GM21723 (cell line): ENCODE data around the gene CELA3A.
"Not testable (repeated sequence)": the region's sequence is repeated elsewhere in the genome, so short reads cannot be mapped to it uniquely, and the experiment has no call there.

Experiments used
- ATAC-seq: cut with Tn5 transposase; IDR thresholded peaks from one replicate; pipeline ENCODE4 v1.9.1; 2021; ENCODE audit warnings: mild to moderate bottlenecking, moderate library complexity; ENCODE audit not compliant: unreplicated experiment

The CELA3A gene

GRCh38 chr1:22001409-22001808, at the start of gene CELA3A:
Gene CELA3A (plus strand): TSS chr1:22001657. CDS start chr1:22001675, 18 bp downstream.
- no peak for ATAC-seq

DNA sequence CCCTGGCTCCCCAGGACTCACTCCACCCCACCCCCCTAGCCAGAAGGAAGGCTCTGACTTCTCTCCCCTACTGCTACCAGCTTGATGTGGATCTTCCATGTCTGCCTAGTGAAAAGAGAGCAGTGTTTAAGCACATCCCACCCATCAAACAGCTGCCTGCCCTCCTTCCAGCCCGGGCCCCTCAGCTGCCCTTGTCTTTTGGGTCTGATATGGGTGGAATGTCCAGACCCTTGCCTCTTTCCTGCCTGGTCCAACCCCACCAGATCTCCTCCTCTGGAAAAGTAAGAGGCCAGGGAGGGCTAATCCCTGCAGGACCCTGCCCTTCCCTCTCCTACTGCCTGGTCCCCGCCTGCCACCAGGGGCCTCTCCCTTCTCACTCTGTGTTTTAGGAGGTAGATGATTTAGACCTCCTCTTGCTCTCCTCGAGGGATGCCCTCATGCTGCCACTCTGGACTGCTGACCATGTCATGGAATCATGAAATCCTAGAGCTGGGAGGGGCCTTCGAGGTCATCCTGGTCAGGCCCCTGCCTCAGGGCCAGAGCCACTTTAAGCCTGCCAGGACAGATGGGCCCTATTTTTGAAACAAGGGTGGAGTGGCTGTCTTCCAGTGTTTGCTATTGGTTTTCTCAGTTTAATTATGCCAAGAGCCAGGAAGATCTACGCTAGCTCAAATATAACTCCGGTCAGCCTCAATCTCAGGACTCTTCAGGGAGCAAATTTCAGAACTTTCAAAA, 48.5 kb upstream of the CELA3A start:
- no peak for ATAC-seq

DNA sequence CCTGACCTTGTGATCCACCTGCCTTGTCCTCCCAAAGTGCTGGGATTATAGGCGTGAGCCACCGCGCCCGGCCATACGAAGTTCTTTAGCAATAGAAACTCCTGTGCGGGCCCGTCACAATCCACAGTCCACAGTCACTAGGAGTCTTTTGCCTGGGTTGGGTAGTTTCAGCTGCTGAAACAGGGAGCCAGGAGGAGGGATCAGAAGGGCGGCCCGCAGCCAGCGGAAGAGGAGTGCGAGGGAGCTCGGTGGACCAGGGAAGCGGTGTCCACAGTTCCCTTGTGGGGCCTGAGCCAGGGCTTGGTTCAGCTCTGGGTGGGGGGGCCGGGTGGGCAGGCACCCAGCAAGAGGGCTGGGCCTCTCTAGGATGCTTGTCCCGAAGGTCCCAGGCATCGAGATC, 46.4 kb upstream of the CELA3A start:
- no peak for ATAC-seq

DNA sequence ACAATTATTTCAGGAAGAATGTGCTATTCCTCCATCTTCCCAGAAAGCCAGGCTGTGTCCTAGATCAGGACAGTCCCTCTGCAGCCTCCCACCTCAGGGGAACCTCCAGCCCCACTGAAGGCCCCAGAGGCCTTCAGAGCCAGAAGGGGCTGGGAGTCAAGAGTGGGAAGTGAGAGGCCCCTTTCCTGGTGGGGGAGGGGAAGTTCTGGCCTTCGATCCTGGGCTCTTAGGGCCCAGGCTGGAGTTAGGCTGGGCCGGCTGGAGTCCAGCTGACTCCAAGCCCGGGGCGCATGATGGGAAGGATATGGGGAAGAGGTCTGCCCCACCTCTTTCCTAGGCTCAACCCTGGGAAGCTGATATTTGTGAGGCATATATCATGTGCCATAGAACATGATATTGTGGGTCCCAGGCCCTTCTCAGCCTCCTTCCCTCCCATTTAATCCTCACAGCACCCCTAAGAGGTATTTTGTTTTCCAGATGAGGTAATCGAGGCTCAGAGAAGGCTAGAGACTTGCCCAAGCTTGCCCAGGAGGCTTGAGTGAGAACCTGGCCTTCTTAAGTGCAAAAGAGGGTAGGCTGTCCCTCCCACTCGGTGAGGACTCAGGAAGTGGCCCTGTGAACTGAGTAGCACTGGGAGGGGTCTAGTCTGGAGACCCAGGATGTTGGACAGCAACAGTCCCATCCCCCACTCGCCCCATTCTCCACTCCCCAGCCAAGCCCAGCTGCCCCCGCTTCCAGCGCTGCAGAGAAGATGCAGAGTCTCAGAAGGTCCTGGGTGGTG, 45.8 kb upstream of the CELA3A start:
- no peak for ATAC-seq

DNA sequence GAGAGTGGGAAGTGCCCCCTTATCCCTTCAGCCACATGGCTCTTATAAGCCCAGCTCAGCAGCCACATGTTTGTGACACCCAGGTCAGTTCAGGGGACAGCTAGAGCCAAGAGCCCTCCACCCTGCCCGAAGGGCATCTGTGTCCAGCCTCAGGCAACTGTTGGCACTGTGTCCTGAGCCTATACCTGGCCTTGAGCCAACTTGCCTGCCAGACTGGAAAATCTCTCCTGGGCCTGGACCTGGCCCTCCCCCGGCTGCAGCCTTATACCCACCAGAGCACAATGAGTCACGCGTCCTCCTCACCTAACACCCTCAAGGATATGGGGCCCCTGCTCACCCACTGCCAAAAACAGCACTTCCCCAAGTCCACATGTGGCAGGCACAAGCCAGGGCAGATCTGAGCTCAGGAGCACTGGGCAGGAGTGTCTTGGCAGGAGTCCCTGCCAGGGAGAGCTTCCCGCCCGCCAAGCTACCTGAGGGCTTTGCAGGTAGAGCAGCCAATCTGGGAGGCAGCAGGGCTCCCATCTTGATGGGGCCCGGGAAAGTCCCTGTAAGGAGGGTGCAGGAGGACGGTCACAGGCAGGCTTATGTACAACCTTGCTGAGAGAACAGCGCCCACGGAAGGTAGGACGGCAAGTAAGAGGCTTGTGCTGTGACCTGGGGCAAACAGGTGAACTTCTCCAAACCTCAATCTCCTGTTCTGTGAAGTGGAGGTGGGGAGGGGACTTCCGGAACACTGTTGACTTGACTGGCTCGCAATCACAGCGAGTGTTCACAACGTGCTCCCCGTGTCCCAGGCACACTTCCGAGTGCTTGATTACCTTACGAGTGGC, 44.5 kb upstream of the CELA3A start:
- ATAC-seq, result no peak

DNA sequence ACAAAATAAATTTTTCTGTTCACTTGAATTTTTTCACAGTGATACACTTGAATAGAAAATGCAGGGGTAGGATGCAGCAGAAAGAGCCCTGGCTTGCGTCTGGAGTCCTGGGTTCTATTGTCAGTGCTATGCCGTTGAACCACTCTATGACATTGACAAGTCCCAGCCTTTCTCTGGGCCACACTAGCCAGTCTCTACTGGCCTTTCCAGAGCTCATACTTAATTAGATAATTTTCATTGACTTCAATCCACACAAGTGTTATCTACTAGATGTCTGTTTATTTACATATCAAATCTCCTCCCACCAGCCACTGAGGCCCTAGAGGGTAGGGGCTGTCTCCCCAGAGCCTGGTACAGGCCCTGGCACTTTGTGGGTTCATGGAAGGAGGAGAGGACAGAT, 40.1 kb upstream of the CELA3A start:
- no peak for ATAC-seq

- no peak for ATAC-seq
Observed at GRCh38 chr1:21961799-21962198, 39.7 kb upstream of the CELA3A start.

- ATAC-seq, result no peak
Observed at GRCh38 chr1:21963477-21964217, 37.8 kb upstream of the CELA3A start.

GRCh38 chr1:21966247-21967000, 35.0 kb upstream of the CELA3A start:
- ATAC-seq, result no peak

DNA sequence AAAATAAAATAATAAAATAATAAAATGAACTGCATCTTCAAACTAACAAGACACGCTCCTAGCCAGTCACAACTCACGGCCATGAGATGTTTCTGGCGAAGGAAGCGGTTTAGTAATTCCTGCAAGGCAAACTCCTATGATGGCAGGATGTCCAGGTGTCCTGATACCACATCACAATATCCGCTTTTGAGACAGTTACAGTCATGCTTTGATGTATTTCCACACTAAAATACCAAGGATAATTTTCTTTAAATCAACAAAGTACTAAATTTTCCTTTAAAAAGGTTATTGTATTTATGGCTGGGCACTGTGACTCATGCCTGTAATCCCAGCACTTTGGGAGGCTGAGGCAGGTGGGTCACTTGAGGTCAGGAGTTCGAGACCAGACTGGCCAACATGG, 34.2 kb upstream of the CELA3A start:
- not testable (repeated sequence) for ATAC-seq

GRCh38 chr1:21969066-21969465, 32.4 kb upstream of the CELA3A start:
- ATAC-seq, result not testable (repeated sequence)

DNA sequence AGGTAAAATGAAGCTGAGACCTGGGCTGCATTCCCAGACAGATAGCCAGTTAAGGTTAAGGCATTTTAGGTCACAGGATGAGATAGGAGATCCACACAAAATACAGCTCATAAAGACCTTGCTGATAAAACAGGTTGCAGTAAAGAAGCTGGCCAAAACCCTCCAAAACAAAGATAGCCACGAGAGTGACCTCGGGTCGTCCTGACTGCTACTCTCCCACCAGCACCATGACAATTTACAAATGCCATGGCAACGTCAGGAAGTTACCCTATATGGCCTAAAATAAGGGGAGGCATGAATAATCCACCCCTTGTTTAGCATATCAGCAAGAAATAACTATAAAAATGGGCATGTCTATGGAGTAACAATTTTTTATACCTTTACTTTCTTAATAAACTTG, 30.9 kb upstream of the CELA3A start:
- ATAC-seq, result not testable (repeated sequence)

DNA sequence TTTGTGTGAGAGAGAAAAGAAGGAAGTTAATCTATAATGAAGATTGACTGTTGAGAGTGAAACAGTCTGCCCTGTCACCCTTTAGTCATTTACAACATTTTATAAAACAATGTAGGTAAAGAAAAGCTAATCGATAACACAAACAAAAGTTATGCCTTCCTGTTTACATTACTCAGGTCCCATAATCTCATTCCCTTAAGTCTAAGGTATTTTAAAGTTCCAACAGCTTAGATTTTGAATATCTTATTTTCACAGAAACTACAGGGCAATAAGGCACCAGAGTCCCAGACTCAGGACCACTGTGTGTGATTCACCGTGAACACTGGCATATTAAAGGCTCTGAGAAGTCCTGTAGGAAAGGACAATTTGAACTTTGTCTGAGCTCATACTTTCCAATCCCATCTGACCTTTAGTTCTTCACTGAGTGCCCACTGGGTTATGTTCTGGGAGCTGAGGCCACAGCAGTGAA, 28.4 kb upstream of the CELA3A start:
- ATAC-seq, result not testable (repeated sequence)

DNA sequence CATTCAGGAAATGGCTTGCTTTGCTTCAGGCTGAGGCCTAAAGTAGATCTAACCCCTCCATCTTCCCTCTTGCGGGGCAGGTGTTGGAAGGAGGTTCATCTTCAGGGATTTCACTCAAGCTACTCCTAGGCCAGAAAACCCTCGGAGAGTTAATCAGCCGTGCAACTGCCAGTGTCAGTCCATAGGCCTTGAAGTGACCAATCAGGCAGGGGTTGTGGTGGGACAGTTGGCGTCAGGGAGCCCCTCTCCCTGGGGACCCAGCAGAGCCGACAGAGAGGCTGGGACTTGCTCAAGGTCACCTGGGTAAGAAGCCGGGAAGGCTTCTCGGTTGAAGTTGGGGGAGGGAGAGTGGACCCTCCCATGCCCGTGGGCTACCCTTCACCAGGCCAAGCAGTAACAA, 27.5 kb upstream of the CELA3A start:
- not testable (repeated sequence) for ATAC-seq

DNA sequence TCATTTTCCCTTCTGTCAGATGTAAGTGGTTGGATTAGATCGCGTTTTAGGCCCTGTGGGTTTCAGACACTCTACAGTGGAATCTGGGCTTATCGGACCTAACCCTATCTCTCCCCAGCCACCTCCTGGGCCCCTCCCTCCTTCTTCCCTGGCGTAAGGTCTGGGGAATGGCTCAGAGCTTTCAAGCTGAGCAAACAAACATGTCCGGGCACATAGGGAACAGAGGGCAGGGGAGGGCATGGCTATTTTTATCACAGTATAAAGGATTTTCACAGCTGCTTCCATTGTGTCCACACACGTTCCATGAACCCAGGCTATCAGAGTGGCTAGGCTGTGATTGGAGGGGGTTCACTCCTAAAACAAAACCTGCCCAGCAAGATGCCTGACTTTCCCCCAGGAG, 26.8 kb upstream of the CELA3A start:
- ATAC-seq, result not testable (repeated sequence)

GRCh38 chr1:21975296-21975695, 26.2 kb upstream of the CELA3A start:
- ATAC-seq, result not testable (repeated sequence)

GRCh38 chr1:21976703-21977239, 24.7 kb upstream of the CELA3A start, which contains the start of gene CELA3B:
Gene CELA3B (plus strand): TSS chr1:21977022. CDS start chr1:21977040, 18 bp downstream.
- ATAC-seq, result not testable (repeated sequence)

DNA sequence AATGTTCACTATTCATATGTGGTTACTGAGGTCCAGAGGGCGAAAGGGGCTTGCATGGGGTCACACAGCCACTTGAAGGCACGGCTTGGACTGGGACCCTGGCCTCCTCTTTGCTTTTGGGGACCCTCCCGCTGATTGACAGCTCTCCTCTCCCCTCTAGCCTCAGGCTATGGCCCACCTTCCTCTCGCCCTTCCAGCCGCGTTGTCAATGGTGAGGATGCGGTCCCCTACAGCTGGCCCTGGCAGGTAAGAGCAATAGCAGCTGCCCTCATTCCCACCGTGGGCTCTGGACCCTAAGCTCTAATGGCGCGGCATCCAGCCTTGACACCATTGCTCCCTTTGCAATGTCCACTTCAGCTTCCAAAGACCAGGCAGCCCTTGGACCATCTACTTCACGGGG, 23.2 kb upstream of the CELA3A start:
- not testable (repeated sequence) for ATAC-seq

DNA sequence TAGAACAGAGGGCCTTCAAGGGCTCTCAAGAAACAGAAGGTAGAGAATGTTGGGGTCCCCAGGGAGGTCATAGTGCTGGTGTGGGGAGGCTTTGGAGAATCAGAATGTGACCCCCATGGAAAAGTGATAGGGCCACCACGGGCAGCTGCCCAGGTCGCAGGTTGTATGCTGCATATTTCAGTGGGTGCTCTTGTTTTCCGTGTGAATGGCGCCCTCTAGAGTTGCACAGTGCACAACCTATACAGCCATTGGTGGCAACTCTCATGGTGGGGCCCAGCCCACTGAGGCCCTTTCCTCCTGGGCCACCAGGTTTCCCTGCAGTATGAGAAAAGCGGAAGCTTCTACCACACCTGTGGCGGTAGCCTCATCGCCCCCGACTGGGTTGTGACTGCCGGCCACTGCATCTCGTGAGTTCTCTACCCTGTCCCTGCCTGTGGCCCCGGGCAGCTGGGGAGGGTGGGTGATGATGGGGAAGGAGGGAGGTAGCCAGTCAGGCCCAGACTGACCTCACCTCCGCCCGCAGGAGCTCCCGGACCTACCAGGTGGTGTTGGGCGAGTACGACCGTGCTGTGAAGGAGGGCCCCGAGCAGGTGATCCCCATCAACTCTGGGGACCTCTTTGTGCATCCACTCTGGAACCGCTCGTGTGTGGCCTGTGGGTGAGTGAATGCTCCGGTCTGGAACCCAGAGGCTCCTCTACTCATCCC, 20.8 kb upstream of the CELA3A start:
- ATAC-seq, result not testable (repeated sequence)
